Activated CD8-positive, alpha-beta T cell treated with anti-CD3 and anti-CD28 coated beads for 36 hours (primary cell): ENCODE measurements around the gene IQCK. TPM values are rescaled to one million over a fixed set of nuclear protein-coding genes. Genes with fewer than 3 reads are reported as not detected.
"Not testable (repeated sequence)": the region's sequence is repeated elsewhere in the genome, so short reads cannot be mapped to it uniquely, and the experiment has no call there.

Source experiments
- ATAC-seq: fragments of 200-7000 bp; cut with Tn5 transposase; one replicate; pipeline ENCODE4 v1.10.0; 2021; ENCODE audit warnings: mild to moderate bottlenecking, moderate library complexity
- CTCF ChIA-PET: fragments of 350-600 bp; sonication (Branson Sonifier 250); formaldehyde crosslinking; loops from one replicate; lab custom pipeline; 2021; ENCODE audit warnings: antibody characterized with exemption; lab: Charles Lee
- POLR2A ChIA-PET: fragments of 350-600 bp; sonication (Branson Sonifier 250); formaldehyde crosslinking; loops from one replicate; lab custom pipeline; 2021; ENCODE audit warnings: antibody characterized with exemption; lab: Charles Lee
- DNase-seq: peaks from one replicate; pipeline ENCODE4 v3.0.0-alpha.2; 2020
- H3K27ac Mint-ChIP-seq: one replicate; pipeline ENCODE4 v1.8.0; 2021; ENCODE audit warnings: mild to moderate bottlenecking, mixed read lengths
- H3K27me3 Mint-ChIP-seq: one replicate; pipeline ENCODE4 v1.8.0; 2021; ENCODE audit warnings: mixed read lengths
- H3K36me3 Mint-ChIP-seq: one replicate; pipeline ENCODE4 v1.8.0; 2021; ENCODE audit warnings: low read depth, mixed read lengths
- H3K4me1 Mint-ChIP-seq: one replicate; pipeline ENCODE4 v1.8.0; 2021; ENCODE audit warnings: low read depth, mixed read lengths
- H3K4me3 Mint-ChIP-seq: one replicate; pipeline ENCODE4 v1.8.0; 2021; ENCODE audit warnings: mild to moderate bottlenecking, moderate library complexity, mixed read lengths
- H3K9me3 Mint-ChIP-seq: one replicate; pipeline ENCODE4 v1.8.0; 2021; ENCODE audit warnings: mixed read lengths
- intact Hi-C: fragments of 100-400 bp; cut with micrococcal nuclease; formaldehyde crosslinking; loops from one replicate; pipeline ENCODE4 v1.10.0; 2022
- total RNA-seq, 2 experiments: library from RNA; stranded (reverse); gene quantifications; one replicate each; pipeline ENCODE4 v1.2.3, GENCODE V29; 2021
- TF ChIP-seq, protein P1 (sequence below): fragments of 200-600 bp; IDR thresholded peaks from one replicate; pipeline ENCODE4 v1.8.0; 2022; ENCODE audit warnings: antibody characterized with exemption, mild to moderate bottlenecking

Gene IQCK
- total RNA-seq, 2 experiments from 2014 or later = 1.7 to 3.5 TPM

DNA sequence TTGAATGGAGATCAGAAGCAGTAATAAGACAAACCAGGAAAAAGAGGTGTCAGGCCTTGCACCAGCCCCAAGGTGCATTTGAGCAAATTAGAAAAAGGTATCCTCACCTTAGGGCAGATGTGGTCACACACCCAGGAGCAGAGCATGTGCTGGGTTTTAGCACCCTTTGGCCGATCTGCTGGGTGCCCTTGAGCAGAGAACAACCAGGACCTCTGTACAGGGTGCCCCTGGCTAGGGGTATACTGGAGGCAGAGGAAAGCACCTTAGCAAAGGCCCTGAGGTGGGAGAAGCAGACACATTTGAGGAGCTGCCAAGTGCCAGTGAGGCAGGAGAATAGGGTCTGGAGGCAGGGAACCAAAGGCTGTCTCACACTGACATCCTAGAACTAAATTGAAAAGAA is 67.0 kb downstream of the IQCK start:
- no peak overlapping the region for H3K27ac Mint-ChIP-seq
- intact Hi-C loops = no loop called here
- no peak for DNase-seq
- no peak overlapping the region for H3K4me3 Mint-ChIP-seq
- no peaks in the 10 kb centered on the region for H3K36me3 Mint-ChIP-seq
- ATAC-seq = no peak
- ChIA-PET CTCF (interaction anchor here (1.0 kb wide), 1 partner anchor 23 kb away, joined by 3 read pairs; no protein-coding TSS in a partner anchor), POLR2A (no interaction called here)
- H3K27me3 Mint-ChIP-seq = no peaks in the 10 kb centered on the region
- H3K9me3 Mint-ChIP-seq = no peaks in the 10 kb centered on the region
- TF ChIP-seq, protein P1, sequence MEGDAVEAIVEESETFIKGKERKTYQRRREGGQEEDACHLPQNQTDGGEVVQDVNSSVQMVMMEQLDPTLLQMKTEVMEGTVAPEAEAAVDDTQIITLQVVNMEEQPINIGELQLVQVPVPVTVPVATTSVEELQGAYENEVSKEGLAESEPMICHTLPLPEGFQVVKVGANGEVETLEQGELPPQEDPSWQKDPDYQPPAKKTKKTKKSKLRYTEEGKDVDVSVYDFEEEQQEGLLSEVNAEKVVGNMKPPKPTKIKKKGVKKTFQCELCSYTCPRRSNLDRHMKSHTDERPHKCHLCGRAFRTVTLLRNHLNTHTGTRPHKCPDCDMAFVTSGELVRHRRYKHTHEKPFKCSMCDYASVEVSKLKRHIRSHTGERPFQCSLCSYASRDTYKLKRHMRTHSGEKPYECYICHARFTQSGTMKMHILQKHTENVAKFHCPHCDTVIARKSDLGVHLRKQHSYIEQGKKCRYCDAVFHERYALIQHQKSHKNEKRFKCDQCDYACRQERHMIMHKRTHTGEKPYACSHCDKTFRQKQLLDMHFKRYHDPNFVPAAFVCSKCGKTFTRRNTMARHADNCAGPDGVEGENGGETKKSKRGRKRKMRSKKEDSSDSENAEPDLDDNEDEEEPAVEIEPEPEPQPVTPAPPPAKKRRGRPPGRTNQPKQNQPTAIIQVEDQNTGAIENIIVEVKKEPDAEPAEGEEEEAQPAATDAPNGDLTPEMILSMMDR = no peak
- H3K4me1 Mint-ChIP-seq = no peaks in the 10 kb centered on the region

DNA sequence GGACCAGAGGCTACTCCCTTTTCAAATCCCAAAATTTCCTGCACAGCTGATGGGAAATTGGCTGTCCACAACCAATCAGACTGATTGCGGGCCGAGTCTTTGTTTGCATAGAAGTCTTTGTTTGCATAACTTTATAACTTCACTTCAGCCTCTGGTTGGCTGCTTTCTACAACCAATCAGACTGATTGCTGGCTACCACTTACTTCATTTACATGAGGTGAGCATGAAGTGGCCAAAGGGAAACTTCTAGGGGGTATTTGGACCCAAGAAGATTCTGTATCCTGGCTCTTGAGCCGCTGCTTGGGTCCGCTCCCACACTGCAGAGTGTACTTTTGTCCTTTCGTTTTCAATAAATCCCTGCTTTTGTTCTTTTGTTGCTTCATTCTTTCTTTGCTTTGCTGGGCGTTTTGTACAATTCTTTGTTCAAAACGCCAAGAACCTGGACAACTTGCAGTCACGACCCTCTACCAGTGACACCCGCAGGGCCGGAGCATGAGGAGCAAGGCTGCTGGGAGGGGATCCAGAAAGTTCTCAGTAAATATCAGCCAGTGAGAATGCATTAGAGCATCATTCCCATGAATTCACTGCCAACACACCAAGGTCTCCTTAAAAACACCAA is 67.5 kb downstream of the IQCK start:
- H3K4me1 Mint-ChIP-seq = no peaks in the 10 kb centered on the region
- H3K36me3 Mint-ChIP-seq = no peaks in the 10 kb centered on the region
- no peak overlapping the region for H3K4me3 Mint-ChIP-seq
- H3K9me3 Mint-ChIP-seq = no peaks in the 10 kb centered on the region
- no peaks in the 10 kb centered on the region for H3K27me3 Mint-ChIP-seq
- intact Hi-C loops = no loop called here
- H3K27ac Mint-ChIP-seq = no peak overlapping the region
- DNase-seq (no peak), ATAC-seq (no peak)
- CTCF ChIA-PET = interaction anchor here (1.0 kb wide), 1 partner anchor 22 kb away, joined by 3 read pairs; no protein-coding TSS in a partner anchor
- TF ChIP-seq, protein P1 = no peak
- POLR2A ChIA-PET = no interaction called here

DNA sequence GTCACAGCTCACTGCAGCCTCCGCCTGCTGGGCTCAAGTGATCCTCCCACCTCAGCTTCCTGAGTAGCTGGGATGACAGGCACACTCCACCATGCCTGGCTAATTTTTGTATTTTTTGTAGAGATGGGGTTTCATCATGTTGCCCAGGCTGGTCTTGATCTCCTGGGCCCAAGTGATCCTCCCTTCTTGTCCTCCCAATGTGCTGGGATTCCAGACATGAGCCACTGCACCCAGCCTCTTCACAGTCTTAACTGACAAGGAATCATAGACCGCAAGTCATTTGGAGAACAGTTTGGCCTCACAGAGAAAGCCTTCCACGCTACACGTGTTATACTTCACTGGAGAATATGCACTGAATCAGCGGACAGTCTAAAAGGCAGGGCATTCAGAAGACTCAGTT is 83.3 kb downstream of the IQCK start:
- intact Hi-C loops, H3K27me3 Mint-ChIP-seq, CTCF ChIA-PET: not testable (repeated sequence)

DNA sequence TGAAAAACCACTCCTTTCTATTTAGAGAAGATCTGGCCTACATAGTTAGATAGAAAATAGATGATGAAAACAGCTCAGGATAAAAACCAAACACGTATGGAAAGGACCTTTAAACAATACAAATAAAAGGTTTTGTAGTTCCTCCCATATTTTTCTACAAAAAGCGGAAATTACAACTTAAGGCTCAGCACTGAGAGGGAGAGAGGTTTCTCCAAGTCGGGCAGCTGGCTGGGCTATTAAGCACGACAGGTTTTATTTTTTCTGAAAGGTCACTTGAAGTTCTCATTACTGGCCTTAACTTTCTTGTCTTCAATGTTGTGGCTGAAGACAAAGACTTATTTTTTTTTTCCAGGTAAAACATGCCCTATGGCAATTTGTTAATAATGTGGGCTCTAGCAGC is 83.8 kb downstream of the IQCK start:
- DNase-seq, CTCF ChIA-PET, H3K4me3 Mint-ChIP-seq, H3K9me3 Mint-ChIP-seq, H3K36me3 Mint-ChIP-seq, intact Hi-C loops, ATAC-seq, H3K27me3 Mint-ChIP-seq, POLR2A ChIA-PET, H3K27ac Mint-ChIP-seq: not testable (repeated sequence)
- peaks cover 13% of the 10 kb centered on the region for H3K4me1 Mint-ChIP-seq

More for the DNA sequence above, 83.3 kb downstream of the IQCK start:
- POLR2A ChIA-PET, H3K9me3 Mint-ChIP-seq, H3K36me3 Mint-ChIP-seq, H3K4me3 Mint-ChIP-seq, H3K27ac Mint-ChIP-seq, DNase-seq, ATAC-seq: not testable (repeated sequence)
- H3K4me1 Mint-ChIP-seq = peaks cover 13% of the 10 kb centered on the region

DNA sequence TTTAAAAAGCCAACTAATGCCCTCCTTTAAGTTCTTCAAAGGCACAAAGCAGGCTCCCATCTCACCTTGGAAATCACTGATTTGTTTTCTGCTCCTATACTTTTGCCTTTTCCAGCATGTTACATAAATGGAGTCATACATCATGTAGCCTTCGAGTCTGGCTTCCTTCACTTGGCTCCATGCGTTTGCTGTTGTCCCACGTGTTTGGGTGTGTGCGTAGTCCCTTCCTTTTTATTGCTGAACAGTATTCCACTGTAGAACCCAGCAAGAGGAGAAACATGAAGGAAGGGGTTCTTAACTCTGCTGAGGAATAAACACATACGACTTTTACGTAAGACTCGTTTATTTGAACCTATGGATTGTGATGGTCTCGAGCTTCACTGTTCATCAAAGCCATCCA is 84.5 kb downstream of the IQCK start:
- ChIA-PET POLR2A (no interaction called here), CTCF (no interaction called here)
- H3K27ac Mint-ChIP-seq = no peak overlapping the region
- no peak for DNase-seq
- peaks cover 13% of the 10 kb centered on the region for H3K4me1 Mint-ChIP-seq
- TF ChIP-seq, protein P1 = no peak
- peaks cover 8% of the 10 kb centered on the region for H3K9me3 Mint-ChIP-seq
- H3K36me3 Mint-ChIP-seq = no peaks in the 10 kb centered on the region
- no peak overlapping the region for H3K4me3 Mint-ChIP-seq
- intact Hi-C loops = no loop called here
- no peaks in the 10 kb centered on the region for H3K27me3 Mint-ChIP-seq
- no peak for ATAC-seq

DNA sequence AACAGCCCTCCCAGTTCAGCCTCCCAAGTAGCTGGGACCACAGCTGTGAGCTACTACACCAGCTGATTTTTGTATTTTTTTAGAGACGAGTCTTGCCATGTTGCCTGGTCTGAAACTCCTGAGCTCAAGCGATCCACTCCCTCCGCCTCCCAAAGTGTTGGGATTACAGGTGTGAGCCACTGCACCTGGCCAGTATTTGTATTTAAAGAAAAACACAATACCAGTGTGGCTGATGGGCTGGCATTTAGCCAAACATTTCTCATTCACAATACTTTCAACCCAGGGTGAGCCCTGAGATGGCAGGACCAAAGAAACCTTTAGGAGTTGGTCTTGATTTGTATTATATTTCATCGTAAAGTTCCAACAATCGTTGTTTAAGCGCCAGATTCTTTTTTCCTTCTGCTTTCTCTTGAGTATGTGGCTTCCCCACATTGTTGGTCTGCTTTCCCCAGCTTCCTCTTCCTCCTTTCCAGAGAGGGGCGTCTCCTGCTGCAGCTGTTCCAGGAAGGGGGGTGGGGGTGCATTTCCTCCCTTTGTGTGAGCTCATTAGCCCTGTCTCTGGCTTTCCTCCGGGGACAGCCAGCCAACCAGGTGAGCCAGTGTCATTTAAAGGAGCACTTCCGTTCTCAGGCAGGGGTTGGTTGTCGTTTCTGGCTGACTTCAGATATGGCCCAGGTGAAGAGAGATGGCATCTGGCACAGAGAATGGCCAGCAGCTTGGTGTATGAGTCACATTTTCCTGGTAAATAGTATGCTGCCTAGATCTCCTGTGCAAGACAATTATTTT is 86.7 kb downstream of the IQCK start:
- intact Hi-C loops = no loop called here
- peak overlapping the region; percentile 79 for H3K27ac Mint-ChIP-seq
- H3K4me3 Mint-ChIP-seq = peak overlapping the region; percentile 37

More for the DNA sequence above, 86.7 kb downstream of the IQCK start:
- POLR2A ChIA-PET = no interaction called here
- ATAC-seq (peak; percentile 92), DNase-seq (peak; percentile 60)
- TF ChIP-seq, protein P1 = no peak
- Mint-ChIP-seq H3K9me3 (peaks cover 8% of the 10 kb centered on the region), H3K27me3 (no peaks in the 10 kb centered on the region), H3K36me3 (no peaks in the 10 kb centered on the region), H3K4me1 (peaks cover 13% of the 10 kb centered on the region)
- CTCF ChIA-PET = interaction anchor here (1.5 kb wide), 1 partner anchor 82 kb away, joined by 3 read pairs; no protein-coding TSS in a partner anchor
